HL-60 (cell line): ENCODE measurements around the gene KANSL1.

ENCODE experiments used
- DNase-seq, 2 experiments: peaks; one replicate each; pipeline ENCODE4 v3.0.0-alpha.2; 2010 to 2020; ENCODE audit warnings: low read depth in 1 of 2, low spot score in 1 of 2
- H3K27ac ChIP-seq: fragments of 250-450 bp; sonication (Bioruptor Pico); replicated peaks from 2 replicates; pipeline ENCODE4 v1.5.1; 2020; ENCODE audit warnings: mild to moderate bottlenecking, moderate library complexity
- H3K27me3 ChIP-seq: fragments of 250-450 bp; sonication (Bioruptor Pico); 2 replicates; pipeline ENCODE4 v1.5.1; 2021; ENCODE audit warnings: mild to moderate bottlenecking, moderate library complexity; ENCODE audit not compliant: insufficient read depth, poor library complexity, severe bottlenecking
- H3K4me3 ChIP-seq: replicated peaks from 2 replicates; pipeline ENCODE4 v1.5.1; 2011; ENCODE audit warnings: mild to moderate bottlenecking, control low read depth, low read length; ENCODE audit not compliant: insufficient read depth
- CTCF ChIP-seq: IDR thresholded peaks from one replicate; pipeline ENCODE4 v1.5.1; 2011; ENCODE audit warnings: low read length, control low read depth, inconsistent platforms; ENCODE audit not compliant: insufficient read depth
- GABPA ChIP-seq: IDR thresholded peaks from 2 replicates; pipeline ENCODE4 v1.6.1; 2012; ENCODE audit warnings: low read depth
- POLR2AphosphoS5 ChIP-seq: IDR thresholded peaks from 2 replicates; pipeline ENCODE4 v1.6.1; 2012; ENCODE audit warnings: low read depth
- REST ChIP-seq: IDR thresholded peaks from 2 replicates; pipeline ENCODE4 v1.6.1; 2012; ENCODE audit warnings: low read depth; ENCODE audit not compliant: insufficient replicate concordance
- SPI1 ChIP-seq: IDR thresholded peaks from 2 replicates; pipeline ENCODE4 v1.6.1; 2012; ENCODE audit warnings: low read depth, mild to moderate bottlenecking, borderline replicate concordance

The KANSL1 gene

GRCh38 chr17:46141645-46142044 is 51.6 kb downstream of the KANSL1 start:
- TF ChIP-seq POLR2AphosphoS5: no peak
- Histone ChIP-seq H3K27ac (peak overlapping the region; percentile 42), H3K27me3 (no peaks in the 10 kb centered on the region), H3K4me3 (no peak overlapping the region)
- DNase-seq: peak in 1 of 2 experiments; percentile 45

GRCh38 chr17:46140645-46141197 is 52.5 kb downstream of the KANSL1 start:
- TF ChIP-seq GABPA (no peak), REST (no peak), POLR2AphosphoS5 (no peak), SPI1 (peak; percentile 61), CTCF (no peak)

GRCh38 chr17:46139432-46140210 is 53.6 kb downstream of the KANSL1 start:
- Histone ChIP-seq H3K27me3 (no peaks in the 10 kb centered on the region), H3K27ac (peak overlapping the region; percentile 28), H3K4me3 (no peak overlapping the region)
- DNase-seq: peak in 1 of 2 experiments; percentile 32
- TF ChIP-seq CTCF (no peak), GABPA (no peak)

More at GRCh38 chr17:46140645-46141197, 52.5 kb downstream of the KANSL1 start:
- no peak overlapping the region for H3K4me3 ChIP-seq
- DNase-seq: no peak
- no peak overlapping the region for H3K27ac ChIP-seq
- H3K27me3 ChIP-seq: no peaks in the 10 kb centered on the region

- TF ChIP-seq REST (no peak), GABPA (no peak), CTCF (no peak), SPI1 (no peak), POLR2AphosphoS5 (no peak)
- DNase-seq: no peak
- Histone ChIP-seq H3K27me3 (no peaks in the 10 kb centered on the region), H3K27ac (no peak overlapping the region), H3K4me3 (no peak overlapping the region)
Observed at GRCh38 chr17:46138473-46138872, 54.8 kb downstream of the KANSL1 start.
